ENCODE data around the gene ACO1. TPM values are rescaled to one million over a fixed set of nuclear protein-coding genes. Genes with fewer than 3 reads are reported as not detected.

ACO1 gene
- total and polyA plus RNA-seq, 9 of the 15 experiments (the other 6 are each of a cell fraction or from before 2014, with no cell fraction given), result 0.96 to 29.7 (median 16.9) TPM

- TF ChIP-seq MNT (conservative IDR thresholded peaks at IDR 0.05), result no peak
Observed at GRCh38 chr9:32431940-32432555, 47.6 kb downstream of the ACO1 start (continued).

GRCh38 chr9:32434892-32435291, 50.4 kb downstream of the ACO1 start:
- no peaks in the 10 kb centered on the region for H3K27me3 ChIP-seq (ENCODE audit: control insufficient read depth in 2 of 2, insufficient read depth in 2 of 2, low read length in 2 of 2)
- no peaks in the 10 kb centered on the region for H4K20me1 ChIP-seq (replicated peaks; ENCODE audit: control insufficient read depth, insufficient read depth, low read length)
- H3K27ac ChIP-seq (ENCODE audit: extremely low read depth, low read depth, low read length), result no peak overlapping the region
- H3K4me3 ChIP-seq, result no peak overlapping the region
- H3K36me3 ChIP-seq (ENCODE audit: control insufficient read depth, insufficient read depth, low read length), result peaks cover 41% of the 10 kb centered on the region; the same call in 2 of the 3 replicates
- in situ Hi-C loops (cut with MboI), result no loop called here
- no peaks in the 10 kb centered on the region for H3K79me2 ChIP-seq (ENCODE audit: control insufficient read depth, insufficient read depth, low read length)
- no TSS peak for BruUV-seq (replicated peaks)
- no peaks in the 10 kb centered on the region for H3K9me1 ChIP-seq (ENCODE audit: control insufficient read depth, insufficient read depth, low read length)
- ChIA-PET POLR2A (no interaction called here), CTCF (ENCODE audit: low intra/inter-chr PET ratio) (interaction anchor here (0.5 kb wide), 1 partner anchor 629 kb away, joined by 3 read pairs; no protein-coding TSS in a partner anchor)
- no peak overlapping the region for H3K9ac ChIP-seq (ENCODE audit: insufficient read depth in 1 of 2, low read depth in 2 of 2, low read length in 2 of 2)
- intact Hi-C loops (cut with micrococcal nuclease), result loop anchor here (5.0 kb wide), 1 partner anchor 137 kb away; the partner anchor contains the start of gene NDUFB6
- ATAC-seq, result no peak
- H3K9me3 ChIP-seq (replicated peaks; ENCODE audit: control insufficient read depth, insufficient read depth, low read depth, low read length), result no peaks in the 10 kb centered on the region
- H3K4me2 ChIP-seq (ENCODE audit: insufficient read depth, low read length), result no peak overlapping the region
- WGBS (ENCODE audit: insufficient coverage, low coverage, missing lambda C conversion rate), result 73% methylated on average over 6 of the region's 6 CpGs
- H3K4me1 ChIP-seq (replicated peaks in 1 of 2; ENCODE audit: control insufficient read depth in 2 of 2, insufficient read depth in 2 of 2, low read length in 2 of 2), result peaks cover 0 to 2% of the 10 kb centered on the region in 2 experiments; a peak in 1 of 5 replicates
- FAIRE-seq, result no peak
- no peak overlapping the region for H2AFZ ChIP-seq (ENCODE audit: low read depth, low read length)
- no peak for DNase-seq (ENCODE audit: extremely low read depth in 1 of 4, low spot score in 3 of 4)
- TF ChIP-seq CHAMP1 (IDR thresholded peaks at IDR 0.05) (no peak), KLF1 (tag; IDR thresholded peaks at IDR 0.05) (no peak), ZBTB43 (CRISPR knock-in tag; IDR thresholded peaks at IDR 0.05) (no peak), ZNF707 (CRISPR knock-in tag; conservative IDR thresholded peaks at IDR 0.05) (no peak), FOXK2 (conservative IDR thresholded peaks at IDR 0.05 in 1 of 2, IDR thresholded peaks at IDR 0.05 in 1 of 2; ENCODE audit: low read depth in 2 of 2) (no peak), GTF2B (IDR thresholded peaks at IDR 0.05; ENCODE audit: extremely low read depth, insufficient read length) (no peak), SIX5 (IDR thresholded peaks at IDR 0.05; ENCODE audit: borderline replicate concordance in 1 of 2, insufficient read depth in 1 of 2, low read depth in 1 of 2, low read length in 2 of 2) (no peak), ZBTB12 (CRISPR knock-in tag; IDR thresholded peaks at IDR 0.05) (no peak), RBFOX2 (IDR thresholded peaks at IDR 0.05; ENCODE audit: low read depth, low read length) (no peak), MEIS2 (IDR thresholded peaks at IDR 0.05; ENCODE audit: partially characterized antibody) (no peak), ESRRB (CRISPR knock-in tag; IDR thresholded peaks at IDR 0.05; ENCODE audit: borderline replicate concordance) (no peak)

Data from K562 (cell line).